NOMO-1 (cell line): ENCODE results near the gene MRPL11.

Experiments used
- DNase-seq, 2 experiments: peaks; one replicate each; lab custom pipeline; 2025; ENCODE audit not compliant: unreplicated experiment in 2 of 2; lab: John Stamatoyannopoulos, UW

The MRPL11 gene

GRCh38 chr11:66408488-66409214, 30.0 kb downstream of the MRPL11 start:
- peak; percentile 83 to 86 for DNase-seq

DNA sequence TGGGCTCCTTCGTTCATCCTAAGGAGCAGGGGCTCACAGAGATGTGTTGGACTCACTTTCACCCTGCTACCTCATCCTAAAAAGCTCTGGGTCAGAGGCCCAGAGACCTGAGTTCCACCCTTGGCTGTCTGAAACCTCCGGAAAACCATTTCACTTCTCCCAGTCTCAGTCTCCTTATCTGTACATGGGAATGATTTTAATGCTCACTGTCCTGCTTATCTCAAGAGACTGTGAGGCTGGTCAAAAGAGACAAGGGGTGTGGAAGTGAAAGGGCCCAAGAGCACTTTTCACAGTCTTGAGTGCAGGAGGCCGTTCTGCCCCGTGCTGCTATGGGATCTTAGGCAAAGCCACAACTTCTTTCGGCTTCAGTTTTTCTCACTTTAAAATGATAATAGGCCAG, 31.0 kb downstream of the MRPL11 start:
- no peak for DNase-seq

DNA sequence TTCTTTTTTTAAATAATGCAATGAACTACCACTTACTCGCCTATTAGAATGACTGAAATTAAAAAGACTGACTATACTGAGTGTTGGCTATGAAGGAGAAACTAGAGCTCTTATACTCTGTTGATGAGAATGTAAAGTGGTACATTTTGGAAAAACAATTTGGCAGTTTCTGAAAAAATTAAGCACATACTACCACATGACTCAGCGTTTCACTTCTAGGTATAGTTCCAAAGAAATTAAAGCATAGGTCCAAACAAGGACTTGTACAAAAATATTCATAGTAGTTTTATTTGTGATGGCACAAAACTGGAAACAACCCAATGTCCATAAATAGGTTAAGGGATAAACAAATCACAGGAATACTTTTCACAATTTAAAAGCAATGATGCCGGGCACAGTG, 44.7 kb downstream of the MRPL11 start:
- no peak for DNase-seq

GRCh38 chr11:66391322-66391721, 47.3 kb downstream of the MRPL11 start:
- peak in 1 of 2 experiments; percentile 20 for DNase-seq

GRCh38 chr11:66388780-66389386, 49.8 kb downstream of the MRPL11 start:
- DNase-seq: peak; percentile 58 to 66

DNA sequence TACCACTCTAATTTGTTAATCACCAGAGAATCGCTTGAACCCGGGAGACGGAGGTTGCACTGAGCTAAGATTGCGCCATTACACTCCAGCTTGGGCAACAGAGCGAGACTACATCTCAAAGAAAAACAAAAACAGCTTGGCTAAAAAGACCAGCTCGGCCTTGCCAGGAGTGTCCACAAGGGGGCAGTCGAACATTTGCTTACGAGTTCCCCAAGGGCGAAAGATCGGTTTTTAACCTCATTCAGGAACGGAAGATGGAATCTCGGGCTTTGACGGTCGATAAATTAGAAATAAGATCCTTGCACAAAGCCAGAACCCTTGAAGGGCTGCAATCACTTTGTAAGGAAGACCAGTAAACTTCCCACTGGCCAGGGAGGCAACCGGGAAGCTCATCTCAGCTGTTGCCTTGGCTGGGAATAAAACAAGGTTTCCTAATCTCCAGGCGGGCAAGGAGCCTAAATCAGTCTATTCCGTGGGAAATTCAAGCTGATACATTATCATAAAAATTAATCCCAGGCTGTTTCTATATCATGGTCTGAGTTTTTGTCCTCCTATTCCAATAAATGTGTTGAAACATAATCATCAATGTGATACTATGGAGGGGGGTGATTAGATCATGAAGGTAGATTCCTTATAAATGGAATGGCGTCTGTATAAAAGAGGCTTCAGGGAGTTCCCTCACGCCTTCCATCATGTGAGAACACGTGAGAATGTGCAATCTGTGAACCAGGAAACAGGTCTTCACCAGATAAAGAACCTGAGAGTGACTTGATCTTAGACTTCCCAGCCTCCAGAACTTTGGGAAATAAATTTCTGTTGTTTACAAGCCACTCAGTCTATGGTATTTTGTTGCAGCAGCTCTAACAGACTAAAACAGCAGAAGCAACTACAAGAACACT, 52.2 kb downstream of the MRPL11 start:
- peak; percentile 73 to 78 for DNase-seq
